GM18868 (cell line): Measurements from ENCODE around the gene POLA1.
A peak's percentile ranks its signal among the peaks of the same experiment; 100 is the strongest.
"Not testable (repeated sequence)": the region's sequence is repeated elsewhere in the genome, so short reads cannot be mapped to it uniquely, and the experiment has no call there.

Experiments used
- ATAC-seq: cut with Tn5 transposase; IDR thresholded peaks from one replicate; pipeline ENCODE4 v1.9.1; 2021; ENCODE audit warnings: mild to moderate bottlenecking, moderate library complexity; ENCODE audit not compliant: unreplicated experiment

The POLA1 gene

GRCh38 chrX:24863779-24864178 lies 170.1 kb downstream of the POLA1 start:
- ATAC-seq: not testable (repeated sequence)

GRCh38 chrX:24870143-24870542 lies 176.4 kb downstream of the POLA1 start:
- no peak for ATAC-seq

- ATAC-seq: no peak
These were observed 181.0 kb downstream of the POLA1 start for GRCh38 chrX:24874604-24875247.

DNA sequence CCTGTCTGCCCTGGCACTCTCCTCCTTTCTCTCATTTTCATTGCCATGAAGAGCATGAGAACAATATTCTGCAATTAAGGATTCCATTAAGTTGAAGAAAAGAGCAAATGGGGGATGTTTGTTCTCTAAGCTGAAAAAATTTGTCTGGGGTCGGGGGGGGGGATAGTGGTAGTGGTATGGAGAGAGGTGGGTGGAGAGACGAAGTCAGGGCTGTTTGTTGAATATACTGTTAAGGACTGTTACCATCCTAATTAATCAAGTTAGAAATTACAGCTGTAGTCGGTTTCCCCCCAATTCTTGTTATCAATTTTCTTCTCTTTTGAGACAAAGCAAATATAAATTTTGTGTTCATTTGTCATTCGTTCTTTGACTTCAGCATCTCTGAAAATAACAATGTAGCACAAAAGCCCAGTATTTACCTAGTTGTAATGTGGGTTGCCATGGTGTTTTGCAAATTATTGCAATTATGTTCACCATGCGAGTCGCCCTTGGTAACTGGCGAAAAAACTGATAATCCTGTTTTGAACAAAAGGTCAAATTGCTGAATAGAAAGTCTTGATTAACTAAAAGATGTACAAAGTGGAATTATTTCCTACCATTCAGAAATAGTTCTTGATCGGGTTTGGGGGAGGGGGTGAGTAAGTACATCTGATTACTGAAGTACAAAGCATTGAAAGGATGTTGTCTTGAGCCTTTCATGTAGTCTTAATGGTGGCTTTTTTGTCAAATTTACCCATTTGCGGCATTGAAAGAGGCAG lies 183.0 kb downstream of the POLA1 start:
- no peak for ATAC-seq

GRCh38 chrX:24877288-24877664 lies 183.6 kb downstream of the POLA1 start:
- ATAC-seq: no peak

- peak; percentile 79 for ATAC-seq
These were observed 184.3 kb downstream of the POLA1 start for GRCh38 chrX:24877854-24878650.

- ATAC-seq: no peak
These were observed 186.0 kb downstream of the POLA1 start for GRCh38 chrX:24879679-24880078.

- no peak for ATAC-seq
These were observed 193.2 kb downstream of the POLA1 start for GRCh38 chrX:24886916-24887315.

- ATAC-seq: peak; percentile 83
These were observed 197.0 kb downstream of the POLA1 start for GRCh38 chrX:24890677-24891076.

GRCh38 chrX:24899391-24899790 lies 205.7 kb downstream of the POLA1 start:
- no peak for ATAC-seq

GRCh38 chrX:24900234-24900633 lies 206.5 kb downstream of the POLA1 start:
- ATAC-seq: no peak

DNA sequence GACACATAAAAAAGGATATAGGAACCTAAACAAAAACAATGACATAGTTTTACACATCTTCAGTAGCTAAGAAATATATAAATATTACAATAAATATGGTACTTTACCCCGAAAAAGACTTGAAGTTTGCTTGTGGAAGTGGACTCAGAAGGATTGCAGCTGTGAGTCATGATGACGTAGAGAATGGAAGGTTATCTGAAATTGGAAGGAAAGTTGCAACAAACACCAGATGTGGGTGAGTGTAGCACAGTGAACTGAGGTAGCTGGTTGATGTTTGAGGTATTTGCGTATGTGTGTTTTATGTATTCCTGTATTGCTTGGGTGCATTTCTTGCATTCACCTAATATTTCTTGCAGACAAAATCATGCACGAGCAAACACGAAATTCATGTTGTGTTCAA lies 209.1 kb downstream of the POLA1 start:
- no peak for ATAC-seq

DNA sequence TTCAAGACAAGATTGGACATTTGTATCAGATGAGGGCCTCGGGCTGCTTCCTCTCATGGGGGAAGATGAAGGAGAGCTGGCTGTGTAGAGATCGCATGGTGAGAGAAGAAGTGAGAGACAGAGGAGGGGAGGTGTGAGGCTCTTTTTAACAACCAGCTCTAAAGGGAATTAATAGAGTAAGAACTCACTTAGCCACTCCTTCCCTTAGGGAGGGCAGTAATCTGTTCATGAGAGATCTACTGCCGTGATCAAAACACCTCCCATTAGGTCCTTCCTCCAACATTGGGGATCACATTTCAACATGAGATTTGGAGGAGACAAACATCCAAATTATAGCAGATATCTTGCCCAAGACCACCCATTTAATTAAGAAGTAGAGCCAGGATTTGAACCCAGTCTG lies 225.0 kb downstream of the POLA1 start:
- ATAC-seq: no peak

DNA sequence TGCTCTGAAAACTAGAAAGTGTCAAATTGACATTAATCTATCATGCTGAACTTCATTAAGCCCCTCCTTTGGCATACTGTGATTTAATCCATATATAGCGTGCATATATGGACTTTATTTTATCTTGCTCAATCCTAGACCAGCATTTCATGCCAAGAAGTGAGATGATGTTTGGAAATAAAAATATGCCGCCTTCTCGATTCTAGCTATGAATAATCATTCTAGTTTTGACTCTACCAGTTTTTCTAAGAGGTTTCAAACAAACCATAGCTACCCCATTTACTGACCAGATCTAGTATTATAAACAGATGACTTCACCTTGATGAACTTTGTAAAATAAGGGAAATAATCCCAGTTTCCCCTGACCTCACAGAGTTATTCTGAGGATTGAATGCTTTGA lies 227.1 kb downstream of the POLA1 start:
- ATAC-seq: peak; percentile 94

GRCh38 chrX:24925430-24925829 lies 231.7 kb downstream of the POLA1 start:
- ATAC-seq: no peak

DNA sequence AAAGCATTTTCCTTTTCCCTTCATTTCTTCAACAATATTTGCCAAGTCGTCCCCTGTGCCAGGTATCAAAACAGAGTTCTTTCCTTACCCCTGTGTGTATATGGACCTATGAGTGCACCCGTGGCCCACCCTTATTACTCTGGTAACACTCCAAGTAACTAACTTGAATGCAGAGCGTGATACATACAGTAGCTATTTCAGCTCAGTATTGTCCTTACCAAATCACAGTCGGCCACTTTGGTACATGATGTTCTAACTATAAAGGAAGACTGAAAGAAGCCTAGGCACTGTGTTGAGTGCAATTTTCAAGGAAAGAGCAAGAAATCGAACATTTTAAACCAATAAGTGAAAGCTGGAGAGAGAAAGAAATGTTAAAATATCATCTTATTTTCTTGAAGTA lies 233.7 kb downstream of the POLA1 start:
- ATAC-seq: no peak

DNA sequence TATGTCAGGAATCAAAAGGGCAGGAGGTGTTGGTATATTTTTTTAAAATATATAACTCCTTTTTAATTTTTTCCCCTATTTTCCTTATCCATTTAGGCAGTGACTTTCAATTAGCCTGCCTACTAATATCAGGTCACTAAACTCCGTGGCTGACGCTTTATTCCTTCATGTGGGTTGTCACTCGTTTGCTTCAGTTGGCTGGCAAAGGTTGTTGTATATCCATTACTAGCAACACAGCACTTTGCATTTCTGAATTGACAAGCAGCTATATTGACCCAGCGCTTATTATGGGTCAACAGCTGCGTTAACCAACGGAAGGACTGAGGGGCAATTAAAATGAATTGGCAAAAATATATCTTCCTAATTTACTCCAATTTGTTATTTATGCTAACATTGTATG lies 234.4 kb downstream of the POLA1 start:
- ATAC-seq: no peak

- no peak for ATAC-seq
These were observed 240.6 kb downstream of the POLA1 start for GRCh38 chrX:24934279-24934678.

DNA sequence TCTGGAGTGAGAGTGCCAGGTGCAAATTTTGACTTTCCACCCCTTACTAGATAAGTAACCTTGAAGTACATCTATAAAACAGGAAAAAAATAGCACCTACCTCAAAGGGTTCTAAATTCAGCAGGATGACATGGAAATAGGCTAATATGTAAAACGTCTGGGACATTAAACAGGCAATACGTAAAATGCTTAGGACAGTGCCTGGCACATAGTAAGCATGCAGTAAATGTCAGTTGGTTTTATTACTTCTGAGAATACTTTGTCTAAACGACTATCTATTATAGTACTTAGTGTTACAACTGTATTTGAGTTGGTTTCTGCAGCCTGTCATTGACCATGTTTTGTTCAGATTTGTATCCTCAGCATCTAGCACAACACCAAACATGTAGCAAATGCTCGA lies 251.3 kb downstream of the POLA1 start:
- ATAC-seq: no peak

DNA sequence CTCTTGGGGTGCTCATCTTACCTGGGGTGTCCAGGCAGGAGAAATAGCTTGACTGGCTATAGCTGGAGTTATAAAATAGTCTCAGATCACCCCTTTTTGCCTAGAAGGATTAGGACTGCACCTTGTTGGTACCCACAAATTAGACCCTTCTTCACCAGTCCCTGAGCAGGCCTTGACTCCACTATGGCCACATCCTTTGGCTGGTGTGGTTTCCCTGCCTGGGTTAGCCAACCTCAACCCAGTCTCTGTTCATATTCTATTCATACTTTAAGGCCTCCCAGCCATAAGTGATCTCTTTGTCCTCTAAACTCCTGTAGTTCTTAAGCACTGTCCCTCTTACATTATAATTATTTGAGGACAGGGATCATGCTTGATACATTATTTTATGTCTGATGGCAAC lies 252.7 kb downstream of the POLA1 start:
- ATAC-seq: no peak

DNA sequence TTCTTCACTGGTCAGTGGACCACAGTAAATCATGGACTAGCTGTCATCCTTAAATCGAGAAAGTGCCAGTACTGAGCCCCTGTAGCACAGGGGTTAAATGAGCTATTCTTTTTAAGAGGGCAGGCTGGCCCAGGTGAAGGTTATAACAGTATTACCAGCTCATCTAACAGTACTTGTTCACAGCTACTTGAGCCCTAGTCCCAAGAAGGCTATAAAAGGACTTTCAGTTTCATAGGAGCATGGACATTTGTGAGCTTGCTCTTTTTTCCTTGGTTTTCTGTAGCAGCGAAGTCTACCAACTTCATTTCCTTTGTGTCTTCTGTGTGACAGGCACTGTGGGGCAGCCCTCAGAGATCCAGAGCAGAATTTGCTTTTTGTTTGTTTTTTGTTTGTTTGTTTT lies 261.0 kb downstream of the POLA1 start:
- no peak for ATAC-seq

GRCh38 chrX:24955372-24955930 lies 261.7 kb downstream of the POLA1 start:
- no peak for ATAC-seq
